Renal cortical epithelial cell (primary cell): ENCODE data around the gene AFAP1. TPM values are rescaled to one million over a fixed set of nuclear protein-coding genes. Genes with fewer than 3 reads are reported as not detected.

Source experiments
- DNase-seq: peaks from one replicate; pipeline ENCODE4 v3.0.0-alpha.2; 2011; ENCODE audit warnings: low read depth
- total RNA-seq: library from RNA; depleted of rRNA; stranded (reverse); fragments of >200 nt; gene quantifications from 2 replicates; pipeline ENCODE4 v1.2.3, GENCODE V29; 2014

AFAP1 gene
- total RNA-seq, 1 donor from 2014 or later, result 27.2 TPM

DNA sequence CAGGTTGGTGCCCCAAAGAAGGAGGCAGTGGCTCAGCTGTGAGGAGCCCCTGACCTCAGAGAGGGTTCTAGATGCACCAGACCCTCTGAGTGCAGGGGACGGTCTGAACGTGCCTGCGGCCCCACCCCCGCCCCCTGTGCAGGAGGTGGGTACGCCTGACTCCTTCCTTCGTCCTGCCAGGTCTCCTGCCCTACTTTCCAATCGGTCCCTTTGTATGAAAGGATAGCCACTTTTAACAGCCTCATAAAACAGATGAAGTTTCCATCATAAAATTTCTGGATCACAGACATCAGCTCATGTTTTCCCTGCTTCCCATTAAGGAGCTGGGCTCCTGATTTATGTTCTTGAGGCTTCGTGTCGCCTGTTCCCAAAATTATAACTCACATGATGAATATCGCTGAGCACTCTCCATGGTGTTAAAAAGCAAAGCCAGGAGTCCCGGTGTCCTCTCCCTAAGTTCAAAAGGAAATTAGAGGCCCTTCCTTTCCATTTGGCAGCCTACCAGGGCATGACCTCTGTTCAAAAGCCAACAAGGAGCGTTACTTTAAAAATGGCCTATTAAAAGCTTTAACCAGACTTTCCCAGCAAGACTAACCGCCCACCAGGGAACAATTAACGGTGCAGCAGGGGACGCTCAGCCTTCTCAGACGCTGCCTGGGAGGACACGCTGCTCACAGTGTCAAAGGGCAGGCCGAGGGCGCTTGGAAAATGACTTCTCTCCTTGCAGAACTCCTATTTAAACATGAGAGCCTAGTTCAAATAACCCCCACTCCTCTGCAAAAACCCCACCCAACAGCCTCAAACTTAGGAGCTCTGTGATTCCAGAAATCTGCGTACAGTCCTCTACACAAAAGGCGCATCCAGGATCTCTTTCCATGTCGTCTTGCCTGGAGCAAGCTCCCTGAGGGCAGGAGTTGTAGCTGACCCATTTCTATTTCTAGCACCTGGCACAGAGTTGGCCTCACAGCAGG lies 181.9 kb downstream of the AFAP1 start:
- DNase-seq, result no peak

GRCh38 chr4:7756561-7757355 lies 182.9 kb downstream of the AFAP1 start:
- DNase-seq, result no peak

DNA sequence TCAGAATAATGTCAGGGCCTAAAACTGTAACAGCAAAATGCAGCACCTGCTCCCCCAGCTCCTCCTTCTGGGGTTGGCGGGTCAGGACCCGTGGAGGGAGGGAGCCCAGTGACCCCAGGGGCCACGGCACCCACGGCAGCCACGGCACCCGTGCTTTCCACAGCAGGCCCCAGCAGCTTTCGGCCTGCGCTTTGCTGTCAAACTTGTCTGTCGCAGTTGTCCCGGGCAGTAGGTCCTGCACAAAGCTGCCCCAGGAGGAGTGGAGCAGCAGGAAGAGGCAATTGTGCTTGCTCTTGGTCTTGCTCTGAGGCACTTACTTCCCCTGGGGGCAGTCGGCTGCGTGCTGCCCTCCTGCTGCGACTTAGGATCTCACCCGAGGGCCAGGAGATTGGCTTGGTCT lies 183.6 kb downstream of the AFAP1 start:
- no peak for DNase-seq

DNA sequence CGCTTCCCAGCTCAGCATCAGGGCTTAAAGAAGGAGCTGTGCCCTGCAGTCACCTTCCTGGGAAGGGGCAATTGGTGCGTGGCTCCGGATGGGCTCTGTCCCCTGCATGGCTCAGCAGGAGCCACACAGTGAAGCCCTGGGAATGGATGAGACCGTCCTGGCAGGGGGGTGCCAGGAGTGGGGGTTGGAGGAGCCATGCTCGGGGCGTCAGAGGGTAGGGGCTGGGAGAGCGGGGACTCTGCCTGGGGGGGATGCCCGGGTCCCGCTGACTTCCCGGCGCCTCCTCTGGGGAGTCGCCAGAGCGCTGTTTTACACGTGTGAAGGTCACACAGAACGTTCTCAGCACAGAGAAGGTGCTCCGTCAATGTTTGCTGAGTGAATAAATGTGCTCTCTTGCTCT lies 184.1 kb downstream of the AFAP1 start:
- DNase-seq, result no peak

GRCh38 chr4:7754565-7755262 lies 184.9 kb downstream of the AFAP1 start:
- no peak for DNase-seq

DNA sequence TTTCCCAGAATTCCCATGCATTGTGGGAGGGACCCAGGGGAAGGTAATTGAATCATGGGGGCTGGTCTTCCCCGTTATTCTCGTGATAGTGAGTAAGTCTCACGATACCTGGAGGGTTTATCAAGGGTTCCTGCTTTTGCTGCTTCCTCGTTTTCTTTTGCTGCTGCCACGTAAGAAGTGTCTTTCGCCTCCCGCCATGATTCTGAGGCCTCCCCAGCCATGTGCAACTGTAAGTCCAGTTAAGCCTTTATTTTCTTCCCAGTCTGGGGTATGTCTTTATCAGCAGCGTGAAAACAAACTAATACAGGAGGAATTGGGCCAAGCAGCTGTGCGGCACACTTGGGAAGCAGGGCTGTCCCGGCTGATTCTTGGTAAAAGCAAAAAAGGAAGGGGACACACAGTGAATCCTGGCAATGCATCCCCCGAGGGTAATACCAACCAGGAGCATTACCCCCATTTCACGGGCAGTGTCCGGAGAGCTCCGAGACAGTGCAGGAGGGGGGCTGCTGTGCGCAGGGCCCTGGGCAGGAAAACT lies 185.7 kb downstream of the AFAP1 start:
- DNase-seq, result no peak

DNA sequence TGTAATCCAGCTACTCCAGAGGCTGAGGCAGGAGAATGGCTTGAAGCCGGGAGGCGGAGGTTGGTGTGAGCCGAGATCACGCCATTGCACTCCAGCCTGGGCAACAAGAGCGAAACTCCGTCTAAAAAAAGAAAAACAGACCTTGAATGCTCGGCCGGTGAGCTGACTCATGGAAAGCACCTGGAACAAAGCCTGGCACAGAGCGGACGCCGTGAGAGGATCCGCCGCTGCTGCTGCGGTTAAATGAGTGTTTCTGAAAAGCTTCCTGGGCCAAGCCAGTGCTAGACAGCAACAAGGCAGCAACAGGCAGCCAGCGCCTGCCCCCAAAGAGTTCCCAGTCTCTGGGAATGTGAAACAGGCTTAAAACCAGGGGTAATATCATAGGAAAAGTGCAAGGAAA lies 186.4 kb downstream of the AFAP1 start:
- peak; percentile 61 for DNase-seq

DNA sequence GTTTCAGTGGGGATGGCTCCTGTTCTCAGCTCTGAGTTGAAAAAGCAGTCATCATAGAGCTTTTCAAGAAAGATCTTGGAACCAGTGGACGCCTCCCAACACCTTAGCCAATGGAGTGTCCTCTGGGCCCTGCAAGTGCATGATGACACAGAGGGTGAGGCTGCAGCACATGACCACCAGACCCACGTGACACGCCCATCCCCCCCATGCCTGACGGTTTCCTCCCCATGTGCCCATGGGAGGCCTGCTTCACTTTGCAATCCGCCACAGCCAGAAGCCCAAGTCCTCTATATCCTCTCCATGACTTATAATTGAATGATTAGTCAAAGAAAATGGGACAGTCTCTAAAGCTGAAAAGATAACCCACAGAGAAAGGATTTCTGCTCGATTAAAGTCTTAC lies 187.0 kb downstream of the AFAP1 start:
- DNase-seq, result no peak

DNA sequence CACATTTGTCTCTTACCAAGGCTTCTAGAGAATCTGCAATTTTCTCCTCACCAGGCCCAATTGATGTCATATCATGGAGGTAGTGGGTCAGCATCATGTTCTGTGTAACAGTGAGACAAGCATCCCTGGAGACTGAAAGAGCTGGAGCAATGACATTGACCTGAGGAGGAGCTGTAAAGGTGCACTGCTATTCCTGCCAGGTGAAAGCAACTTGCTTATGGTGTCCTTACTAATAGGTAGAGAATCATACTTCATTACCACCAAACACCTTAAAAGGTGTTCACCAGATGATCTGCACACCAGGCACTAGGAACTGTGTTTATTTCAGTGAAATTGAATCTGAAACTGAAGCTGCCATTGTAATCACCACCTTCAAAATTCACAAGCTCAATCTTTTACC lies 188.7 kb downstream of the AFAP1 start:
- DNase-seq, result no peak

GRCh38 chr4:7750523-7750922 lies 189.1 kb downstream of the AFAP1 start:
- no peak for DNase-seq

GRCh38 chr4:7747566-7747965 lies 192.1 kb downstream of the AFAP1 start:
- no peak for DNase-seq

GRCh38 chr4:7747062-7747385 lies 192.6 kb downstream of the AFAP1 start:
- DNase-seq, result no peak

- DNase-seq, result no peak
Observed at GRCh38 chr4:7746351-7747061, 193.2 kb downstream of the AFAP1 start.

DNA sequence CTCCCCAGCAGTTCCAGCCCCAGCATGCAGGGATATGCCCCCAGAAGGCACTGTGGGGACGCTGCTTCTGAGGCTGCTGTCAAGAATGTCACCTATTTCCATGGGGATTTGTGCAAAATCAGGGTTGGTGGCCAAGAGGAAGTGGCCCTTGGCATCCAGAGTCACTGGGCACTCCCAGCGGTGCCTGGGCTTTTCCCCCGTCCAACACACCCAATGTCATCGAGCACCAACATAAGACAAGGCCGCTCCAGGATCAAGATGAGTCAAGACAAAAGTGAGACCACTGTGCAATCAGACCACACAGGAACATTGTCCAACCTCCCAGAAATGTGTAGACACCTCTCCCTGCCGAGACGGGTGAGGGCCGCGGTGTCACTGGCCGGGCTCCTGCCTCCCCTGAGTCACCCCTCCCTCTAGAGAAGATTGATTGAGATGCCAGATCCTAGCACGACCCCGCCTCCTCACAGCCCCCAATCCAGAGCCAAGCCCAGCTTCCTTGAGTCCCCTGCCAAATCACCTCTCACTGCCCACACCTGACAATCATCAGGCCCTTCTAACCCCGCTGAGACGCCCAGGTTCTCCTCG lies 194.3 kb downstream of the AFAP1 start:
- no peak for DNase-seq

- no peak for DNase-seq
Observed at GRCh38 chr4:7744142-7744804, 195.4 kb downstream of the AFAP1 start.

- no peak for DNase-seq
Observed at GRCh38 chr4:7742807-7743280, 196.8 kb downstream of the AFAP1 start.

GRCh38 chr4:7741946-7742806 lies 197.5 kb downstream of the AFAP1 start:
- no peak for DNase-seq

- no peak for DNase-seq
Observed at GRCh38 chr4:7740866-7741525, 198.7 kb downstream of the AFAP1 start.
